Measurements from ENCODE around the gene DYDC2.
A peak's percentile ranks its signal among the peaks of the same experiment; 100 is the strongest.

DYDC2 gene

DNA sequence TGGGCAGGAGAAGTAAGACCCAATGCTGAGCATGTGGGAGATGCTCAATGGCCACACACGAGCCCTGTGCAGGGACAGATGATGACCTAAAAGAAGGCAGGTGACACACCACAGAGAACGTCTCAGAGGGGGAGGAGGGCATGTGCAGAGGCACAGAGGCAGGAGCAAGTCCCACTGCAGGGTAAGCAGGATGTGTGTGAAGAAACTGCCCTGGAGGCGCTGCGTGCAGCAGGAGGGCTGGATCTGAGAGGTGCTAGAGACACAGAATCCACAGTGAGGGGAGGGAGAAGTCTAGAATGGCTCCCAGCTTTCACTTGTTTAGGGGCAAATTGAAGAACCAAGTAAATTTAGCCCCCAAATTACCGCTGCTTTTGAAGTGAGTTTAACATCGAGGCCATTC is 14.9 kb downstream of the DYDC2 start:
- no peak for DNase-seq (ENCODE audit: low spot score)

DNA sequence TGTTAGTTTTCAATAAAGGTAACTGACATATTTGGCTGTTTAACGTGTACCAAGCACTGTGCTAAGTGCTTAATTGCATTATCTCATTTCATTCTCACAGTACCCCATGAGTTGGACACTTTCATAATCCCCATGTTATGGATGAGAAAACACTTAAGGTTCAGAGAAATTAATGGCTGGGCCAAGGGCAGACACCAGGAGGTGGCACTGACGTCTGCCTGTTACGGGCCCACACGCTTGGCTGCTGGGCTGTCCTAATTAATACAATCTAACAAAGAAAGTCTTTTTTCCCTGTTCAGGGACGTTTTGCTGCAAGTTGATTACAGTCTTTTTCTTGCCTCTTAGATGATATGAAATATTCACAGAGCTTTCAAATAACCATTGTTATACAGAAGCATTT is 16.1 kb downstream of the DYDC2 start:
- DNase-seq (ENCODE audit: low spot score): no peak

DNA sequence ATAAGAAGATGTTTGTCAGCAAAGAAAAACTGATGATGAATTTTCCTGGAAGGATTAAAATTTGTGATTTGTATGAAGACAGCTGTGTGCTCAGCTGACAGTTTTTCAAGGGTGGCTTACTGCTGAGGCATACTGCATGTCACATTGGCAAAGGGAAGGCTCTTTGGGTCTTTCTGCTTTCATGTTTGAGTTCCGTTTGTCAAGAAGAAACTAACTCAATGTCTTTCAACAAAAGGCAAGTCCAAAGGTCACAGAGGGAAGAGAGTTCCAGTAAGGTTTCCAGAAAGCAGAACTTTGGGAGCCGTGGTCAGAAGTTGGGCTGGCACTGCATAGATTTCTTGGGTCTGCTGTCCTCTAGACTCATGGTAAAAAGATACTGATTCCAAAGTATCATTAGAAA is 16.9 kb downstream of the DYDC2 start:
- DNase-seq (ENCODE audit: low spot score): no peak

DNA sequence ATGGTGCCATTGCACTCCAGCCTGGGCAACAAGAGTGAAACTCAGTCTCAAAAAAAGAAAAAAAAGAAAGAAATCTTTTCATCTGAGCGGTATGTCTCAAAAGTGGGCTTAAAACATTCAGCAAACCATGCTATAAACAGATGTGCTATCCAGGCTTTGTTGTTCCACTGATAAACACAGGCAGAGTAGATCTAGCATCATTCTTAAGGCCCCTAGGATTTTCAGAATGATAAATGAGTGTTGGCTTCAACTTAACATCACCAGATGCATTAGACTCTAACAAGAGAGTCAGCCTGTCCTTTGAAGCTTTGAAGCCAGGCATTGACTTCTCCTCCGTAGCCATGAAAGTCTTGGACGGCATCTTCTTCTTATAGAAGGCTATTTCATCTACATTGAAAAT is 23.1 kb downstream of the DYDC2 start:
- no peak for DNase-seq (ENCODE audit: low spot score)

DNA sequence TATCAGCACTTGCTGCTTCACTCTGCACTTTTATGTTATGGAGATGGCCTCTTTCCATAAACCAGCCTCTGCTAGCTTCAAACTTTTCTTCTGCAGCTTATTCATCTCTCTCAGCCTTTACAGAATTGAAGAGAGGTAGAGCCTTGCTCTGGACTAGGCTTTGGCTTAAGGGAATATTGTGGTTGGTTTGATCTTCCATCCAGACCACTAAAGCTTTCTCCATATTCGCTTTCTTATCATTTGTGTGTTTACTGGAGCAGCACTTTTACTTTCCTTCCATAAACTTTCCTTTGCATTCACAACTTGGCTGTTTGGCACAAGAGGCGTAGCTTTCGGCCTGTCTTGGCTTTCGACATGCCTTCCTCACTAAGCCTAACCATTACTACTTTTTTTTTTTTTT is 23.6 kb downstream of the DYDC2 start:
- DNase-seq (ENCODE audit: low spot score): no peak

DNA sequence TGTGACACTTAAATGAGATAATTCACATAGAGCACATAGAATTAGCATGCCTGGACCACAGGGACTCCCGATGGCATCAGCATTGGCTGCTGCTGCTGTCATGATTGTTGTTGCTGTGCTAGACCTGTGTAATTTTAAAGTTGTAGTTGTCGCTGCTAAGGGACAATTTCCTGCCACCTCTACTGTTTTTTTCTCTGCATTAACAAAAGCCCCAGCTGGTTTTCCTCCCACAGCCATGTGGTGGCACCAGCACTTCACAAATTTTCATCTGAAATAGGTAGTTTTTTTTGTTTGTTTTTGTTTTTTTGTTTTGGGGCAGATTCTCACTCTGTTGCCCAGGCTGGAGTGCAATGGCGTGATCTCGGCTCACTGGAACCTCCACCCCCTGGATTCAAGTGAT is 26.4 kb downstream of the DYDC2 start:
- DNase-seq (ENCODE audit: low spot score): peak; percentile 67

DNA sequence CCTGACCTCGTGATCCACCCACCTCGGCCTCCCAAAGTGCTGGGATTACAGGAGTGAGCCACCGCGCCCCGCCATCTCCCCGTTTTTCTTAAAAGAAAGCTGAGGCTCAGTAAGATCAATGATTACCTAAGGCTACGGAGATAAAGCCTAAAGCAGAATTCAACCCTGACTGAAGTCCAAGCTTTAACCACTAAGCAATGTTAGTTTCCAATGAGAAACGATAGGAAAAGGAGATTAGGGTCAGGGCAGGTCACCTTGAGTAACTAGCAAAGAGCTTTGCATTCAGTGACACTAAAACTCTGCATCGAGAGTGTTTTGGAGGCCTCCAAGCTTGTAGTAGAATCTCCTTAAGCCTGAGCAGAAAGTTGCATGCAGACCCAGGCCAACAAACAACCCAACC is 34.2 kb downstream of the DYDC2 start:
- no peak for DNase-seq (ENCODE audit: low spot score)

DNA sequence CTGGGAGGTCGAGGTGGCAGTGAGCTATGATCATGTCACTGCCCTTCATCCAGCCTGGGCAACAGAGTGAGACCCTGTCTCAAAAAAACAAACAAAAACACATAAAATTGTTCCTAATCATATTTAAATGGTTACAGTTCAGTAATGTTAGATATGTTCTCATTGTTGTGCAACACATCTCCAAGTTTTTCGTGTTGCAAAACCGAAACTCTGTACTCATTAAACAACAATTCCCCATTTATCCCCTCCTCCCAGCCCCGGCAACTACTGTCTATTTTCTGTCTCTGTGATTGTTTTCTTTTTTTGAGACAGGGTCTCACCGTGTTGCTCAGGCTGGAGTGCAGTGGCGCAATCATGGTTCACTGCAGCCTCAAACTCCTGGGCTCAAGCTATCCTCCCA is 35.7 kb downstream of the DYDC2 start:
- no peak for DNase-seq (ENCODE audit: low spot score)

DNA sequence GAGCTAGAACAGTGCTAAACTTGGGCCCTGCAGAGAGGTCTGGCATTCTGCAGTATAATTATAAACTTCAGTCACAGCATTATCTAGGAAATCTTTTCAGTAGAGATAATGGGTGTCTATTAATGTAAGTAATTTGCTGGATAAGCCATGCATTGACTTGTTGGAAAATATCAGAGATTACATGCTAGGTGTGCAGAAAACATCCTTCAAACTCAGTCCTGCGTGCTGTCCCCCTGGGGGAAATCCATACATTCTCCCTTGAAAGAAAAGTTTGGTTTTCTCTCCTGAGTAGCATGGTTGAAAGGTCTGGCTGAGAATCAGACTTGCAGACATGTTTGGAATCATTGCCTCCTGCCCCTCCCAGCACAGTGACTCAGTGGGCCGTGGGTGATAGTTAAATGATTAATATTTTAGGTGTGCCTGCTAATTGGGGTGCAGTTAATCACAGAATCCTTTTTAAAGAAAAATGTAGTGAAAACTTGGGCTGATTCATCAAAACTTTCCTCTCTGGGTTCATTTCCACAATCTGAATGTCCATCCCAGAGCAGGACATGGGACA is 37.9 kb downstream of the DYDC2 start:
- no peak for DNase-seq (ENCODE audit: low spot score)

DNA sequence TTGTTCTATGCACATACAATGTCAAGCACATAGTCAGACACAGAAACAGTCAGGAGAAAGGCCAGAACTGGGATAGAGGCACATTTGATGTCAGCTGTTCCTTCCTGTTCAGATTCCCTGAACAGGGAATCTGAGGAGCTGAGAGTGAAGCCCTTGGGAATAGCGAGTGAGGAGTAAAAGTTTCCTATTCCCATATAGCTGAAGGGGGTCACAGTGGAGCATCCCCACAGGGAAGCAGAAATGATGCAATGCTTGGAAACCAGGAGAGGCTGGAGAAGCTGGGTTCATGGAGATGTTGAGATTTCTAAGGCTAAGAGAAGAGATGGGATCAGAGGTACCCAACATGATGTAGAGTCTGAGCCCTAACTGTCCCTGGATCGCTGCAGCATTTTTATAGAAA is 40.4 kb downstream of the DYDC2 start:
- no peak for DNase-seq (ENCODE audit: low spot score)

DNA sequence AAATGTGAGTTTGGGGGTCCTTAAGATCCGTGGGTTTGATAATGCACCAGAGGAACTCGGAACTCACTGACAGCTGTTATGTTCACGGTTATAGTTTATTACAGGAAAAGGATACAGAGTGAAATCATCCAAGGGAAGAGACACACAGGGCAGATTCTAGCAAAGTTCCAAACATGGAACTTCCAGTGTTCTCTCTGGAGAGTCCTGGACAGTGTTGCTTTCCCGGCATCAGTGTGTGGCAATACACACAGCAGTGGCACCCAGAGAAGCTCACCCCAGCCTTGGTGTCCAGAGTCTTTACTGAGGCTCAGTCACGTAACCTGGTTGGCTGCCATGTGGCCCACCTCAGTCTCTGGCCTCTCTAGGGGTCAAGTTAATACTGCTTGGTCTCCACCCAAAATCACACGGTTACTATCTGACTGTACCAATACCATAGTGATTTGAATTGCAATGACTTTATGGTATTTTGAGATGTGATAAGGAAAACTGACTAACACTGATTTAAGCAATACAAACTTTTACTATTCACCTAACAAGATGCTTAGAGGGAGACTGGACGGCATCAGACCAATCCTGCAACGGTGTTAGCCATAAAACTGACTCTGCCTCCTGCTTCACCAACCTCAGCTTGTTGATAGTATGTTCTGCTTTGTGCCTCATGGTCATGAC is 43.7 kb downstream of the DYDC2 start:
- DNase-seq (ENCODE audit: low spot score): no peak

DNA sequence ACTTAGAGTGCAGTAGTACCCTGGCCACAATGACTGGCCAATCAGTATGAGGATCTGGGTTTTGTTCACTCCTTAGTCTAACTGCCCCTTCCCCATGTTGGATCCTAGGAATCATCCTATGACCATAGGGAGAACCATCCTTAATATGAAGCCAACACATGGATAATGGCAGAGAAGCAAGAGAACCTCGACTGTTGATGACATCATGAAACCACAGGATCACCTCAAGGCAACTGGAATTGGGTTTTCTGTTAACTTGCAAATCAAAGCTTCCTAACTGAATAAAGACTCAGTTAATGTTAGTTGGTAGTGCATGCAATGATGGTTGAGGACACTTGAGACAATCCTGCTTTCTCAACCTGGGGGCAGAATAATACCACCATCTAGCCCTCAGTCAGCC is 48.5 kb downstream of the DYDC2 start:
- DNase-seq (ENCODE audit: low spot score): no peak

DNA sequence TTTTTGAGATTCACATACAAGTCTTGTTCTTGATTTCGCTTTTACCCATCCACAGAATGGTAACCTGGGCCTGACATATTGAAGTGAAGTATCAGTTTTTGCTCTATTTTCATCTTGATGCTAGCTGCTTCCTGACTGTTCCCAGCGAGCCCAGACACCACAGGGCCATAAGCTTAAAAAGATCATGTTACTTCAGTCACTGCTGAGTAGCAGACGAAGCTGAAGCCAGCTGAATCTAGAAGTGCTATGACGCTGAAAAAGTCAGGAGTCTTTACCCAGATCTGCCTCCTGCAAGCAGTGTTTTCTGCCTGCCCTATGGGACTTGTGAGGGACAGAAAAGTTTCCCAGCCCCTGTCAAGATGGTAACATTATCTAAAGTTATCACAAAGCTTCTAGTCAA is 49.0 kb downstream of the DYDC2 start:
- no peak for DNase-seq (ENCODE audit: low spot score)

DNA sequence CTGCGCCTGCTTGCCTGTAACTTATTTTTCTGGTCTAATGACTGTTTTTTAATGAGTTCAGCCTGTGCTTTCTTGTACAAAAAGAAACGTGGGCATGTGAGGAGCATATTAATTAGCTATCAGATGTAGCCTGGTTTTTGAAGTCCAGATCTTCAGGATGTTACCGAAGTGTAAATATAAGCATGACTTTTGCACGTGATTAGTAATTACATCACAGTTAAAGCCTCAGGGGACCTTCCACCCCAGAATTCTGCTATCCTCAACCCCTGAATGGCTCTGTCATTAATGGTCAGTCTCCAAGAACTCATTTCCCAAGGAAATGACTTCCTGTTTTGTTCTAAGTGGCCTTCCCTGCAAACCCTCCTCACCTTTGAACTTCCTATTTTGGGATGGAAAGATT is 49.6 kb downstream of the DYDC2 start:
- DNase-seq (ENCODE audit: low spot score): no peak

DNA sequence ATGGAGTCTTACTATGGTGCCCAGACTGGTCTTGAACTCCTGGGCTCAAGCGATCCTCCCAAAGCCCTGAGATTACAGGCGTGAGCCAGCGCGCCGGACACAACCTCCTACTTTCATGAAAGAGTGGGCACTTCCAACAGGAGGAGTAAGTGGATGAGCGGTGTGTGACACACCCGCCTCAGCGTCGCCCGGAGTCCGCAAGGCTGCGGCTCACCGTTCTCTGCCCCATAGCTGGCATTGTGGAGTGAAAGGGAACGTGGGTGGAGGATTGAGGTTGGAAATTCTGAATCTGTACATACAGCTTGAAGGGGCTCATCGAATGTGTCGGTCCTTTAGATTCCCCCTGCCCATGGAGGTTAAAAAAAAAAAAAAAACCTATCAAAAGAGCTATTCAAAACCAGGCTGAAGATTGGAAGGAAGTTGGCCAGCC is 51.2 kb downstream of the DYDC2 start:
- peak; percentile 93 for DNase-seq (ENCODE audit: low spot score)

DNA sequence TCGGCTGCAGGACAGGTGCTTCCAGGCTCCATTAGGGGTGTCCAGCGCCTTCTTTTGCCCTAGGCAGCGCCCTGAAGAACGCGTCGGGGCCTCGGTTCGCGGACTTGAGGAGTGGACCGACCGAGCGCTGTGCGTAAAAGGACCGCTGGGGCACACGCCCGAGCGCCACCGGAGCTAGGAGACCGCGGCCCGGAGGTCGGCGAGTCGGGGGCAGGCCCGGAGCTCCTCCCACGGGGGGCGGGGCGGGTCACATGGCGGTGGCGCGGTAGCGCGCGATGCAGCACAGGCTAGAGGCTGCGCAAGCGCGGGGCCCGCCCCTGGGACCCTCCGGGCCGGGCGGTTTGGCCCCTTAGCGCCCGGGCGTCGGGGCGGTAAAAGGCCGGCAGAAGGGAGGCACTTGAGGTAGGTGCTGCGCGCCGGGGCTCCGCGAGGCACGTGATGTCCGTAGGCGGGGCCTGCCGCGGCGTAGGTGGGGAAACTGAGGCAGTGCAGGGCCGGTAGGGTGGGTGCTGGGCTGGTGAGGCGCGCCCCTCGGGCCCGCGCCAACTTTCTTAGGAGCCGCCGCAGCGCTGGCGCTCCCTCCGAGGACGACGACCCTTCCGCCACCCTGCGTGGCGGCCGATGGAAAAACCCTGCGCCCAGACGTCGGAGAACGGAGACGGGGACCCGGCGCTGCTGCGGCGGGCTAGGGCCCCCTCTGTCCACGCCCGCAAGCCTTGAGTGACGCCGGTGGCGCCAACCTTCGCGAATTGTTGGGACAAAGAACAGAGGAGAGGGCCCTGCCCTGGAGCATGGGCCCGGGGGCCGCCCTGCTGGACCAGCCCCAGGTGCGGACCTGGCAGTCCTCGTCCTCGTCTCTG is 51.9 kb downstream of the DYDC2 start, which contains the start of gene PRXL2A:
Gene PRXL2A (plus strand): TSS at position 310 of the 860 bp plus-strand sequence. CDS start 11,917 bp downstream, outside the sequence.
- DNase-seq (ENCODE audit: low spot score): peak; percentile 83

DNA sequence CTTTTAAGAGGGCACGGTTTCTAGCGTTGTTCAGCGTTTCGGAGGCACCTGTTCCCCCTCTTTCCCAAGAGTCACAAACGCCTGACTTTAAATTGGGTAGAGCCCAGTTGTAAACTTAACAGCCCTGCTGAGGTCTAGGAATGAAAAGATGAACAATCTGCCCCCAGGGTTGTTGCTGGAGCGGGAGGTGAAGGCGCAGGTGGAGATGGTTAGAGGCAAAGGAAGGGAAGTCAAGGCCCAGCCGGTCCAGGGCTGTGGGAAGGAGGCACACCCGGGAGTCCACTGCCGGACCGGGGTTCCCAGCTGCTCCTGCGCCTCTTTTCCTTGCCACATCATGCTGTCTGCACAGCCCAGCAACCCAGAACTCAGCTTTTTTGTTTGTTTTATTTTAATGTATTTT is 52.5 kb downstream of the DYDC2 start:
- DNase-seq (ENCODE audit: low spot score): peak; percentile 16

DNA sequence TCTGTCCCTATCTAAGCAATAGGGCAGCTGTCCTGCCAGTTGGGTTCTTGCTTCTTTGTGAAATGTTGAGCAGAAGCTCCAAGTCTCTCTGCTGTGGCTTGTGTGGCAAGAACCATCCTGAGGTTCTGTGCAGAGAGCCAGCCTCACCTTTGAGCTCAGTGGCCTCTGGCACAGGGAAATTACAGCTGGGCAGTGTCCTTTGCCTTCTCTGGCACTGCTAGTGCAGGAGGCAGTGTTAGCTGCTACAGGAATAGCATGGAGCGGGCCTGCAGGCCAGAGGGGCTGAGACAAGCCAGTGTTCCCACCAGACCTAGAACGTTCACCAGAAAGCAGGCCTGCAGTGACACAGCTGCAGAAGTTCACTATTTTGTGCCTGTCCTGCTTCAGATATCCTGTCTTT is 53.5 kb downstream of the DYDC2 start:
- no peak for DNase-seq (ENCODE audit: low spot score)

DNA sequence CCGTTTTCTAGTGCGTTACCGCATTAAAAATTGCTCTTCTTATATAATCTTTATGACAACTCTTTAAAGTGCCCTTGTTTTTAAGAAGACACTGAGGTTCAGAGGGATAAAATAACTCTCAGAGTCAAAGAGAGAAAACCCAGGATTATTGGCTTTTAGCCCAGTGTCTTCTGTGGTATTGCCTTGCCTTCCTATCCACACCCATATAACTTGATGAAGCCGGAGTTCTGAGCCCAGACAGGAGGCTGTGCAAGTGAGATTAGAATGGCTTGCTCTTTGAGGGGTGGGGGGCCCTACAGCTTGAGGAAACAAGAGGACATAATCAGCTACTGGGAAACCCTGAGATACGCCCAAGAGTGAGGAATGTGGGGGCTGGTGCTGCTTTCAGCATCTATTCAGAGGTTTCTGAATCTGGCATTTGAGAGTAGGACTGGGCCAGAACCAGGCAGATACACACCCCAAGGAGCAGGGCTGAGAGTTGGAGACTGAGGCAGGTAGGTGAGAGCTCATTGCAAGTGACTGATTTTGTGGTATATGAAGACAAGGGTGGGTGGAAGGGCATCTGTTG is 54.1 kb downstream of the DYDC2 start:
- DNase-seq (ENCODE audit: low spot score): no peak

DNA sequence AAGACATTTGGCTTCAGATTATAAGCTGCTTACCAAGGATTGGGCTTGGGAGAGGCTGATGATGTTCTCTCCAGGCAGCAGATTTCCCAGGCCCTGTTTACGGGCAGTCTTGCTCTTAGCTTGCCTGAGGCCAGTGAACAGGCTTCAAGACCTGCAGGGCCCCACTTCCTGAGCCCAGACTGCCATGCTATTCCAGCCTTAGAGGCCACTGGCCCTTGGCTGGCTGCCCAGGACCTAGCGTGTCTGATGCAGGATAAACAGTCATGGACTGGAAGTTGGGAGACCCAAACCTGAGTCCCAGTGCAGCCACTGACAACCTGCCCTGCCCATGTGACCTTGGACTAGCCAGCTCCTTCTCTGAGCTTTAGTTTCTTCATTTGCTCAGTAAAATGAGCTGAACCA is 54.7 kb downstream of the DYDC2 start:
- no peak for DNase-seq (ENCODE audit: low spot score)

DNA sequence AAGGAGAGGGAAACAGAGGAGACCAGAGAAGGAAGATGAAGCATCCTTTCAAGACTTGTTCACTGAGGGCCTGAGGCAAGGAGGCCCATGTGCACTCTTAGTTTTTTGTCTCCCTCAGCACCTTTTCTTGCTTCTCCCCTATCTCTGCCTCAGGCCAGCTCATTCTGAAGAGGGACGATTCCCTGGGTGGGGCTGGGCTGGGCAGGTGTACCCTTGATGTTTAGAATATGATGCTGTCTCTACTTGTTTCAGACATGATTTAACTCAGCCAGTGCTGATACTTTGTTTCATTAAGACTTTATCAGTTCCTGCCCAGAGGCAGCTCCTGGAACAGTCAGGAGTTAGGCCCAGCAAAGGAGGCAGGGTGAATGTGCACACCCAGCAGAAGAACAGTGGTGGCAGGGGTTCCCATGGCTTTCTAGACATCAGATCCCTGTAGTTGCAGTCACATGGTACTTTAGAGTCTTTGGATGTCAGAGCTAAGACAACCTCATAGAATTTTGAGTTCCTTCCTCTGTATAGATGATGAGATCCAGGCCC is 55.2 kb downstream of the DYDC2 start:
- DNase-seq (ENCODE audit: low spot score): no peak

DNA sequence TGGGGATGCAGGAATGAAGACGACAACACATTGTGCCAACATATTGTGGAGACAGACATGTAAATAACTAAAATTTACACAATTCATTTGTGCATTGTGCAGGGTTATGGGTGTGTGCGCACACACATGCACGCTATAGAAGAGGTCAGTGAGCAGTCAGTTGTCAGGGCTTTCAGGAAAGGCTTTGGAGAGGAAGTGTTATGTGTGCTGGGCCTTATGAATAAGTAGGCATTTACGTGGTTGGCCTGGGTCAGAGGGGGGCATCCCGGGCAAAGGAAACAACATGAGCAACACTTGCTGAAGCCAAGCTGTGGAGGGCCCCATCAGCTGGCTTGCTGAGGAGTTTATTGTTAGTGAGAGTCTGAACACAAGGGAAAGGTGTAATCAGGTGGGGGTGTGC is 55.9 kb downstream of the DYDC2 start:
- DNase-seq (ENCODE audit: low spot score): no peak

All from RKO (cell line).